Neural cell (in vitro differentiated cells): Measurements from ENCODE around the gene ATP7B.

ENCODE experiments used
- EZH2 ChIP-seq: fragments of 200-600, 300-800 bp; shearing (Covaris generic), sonication (generic); IDR thresholded peaks from 2 replicates; pipeline ENCODE4 v1.6.1; 2014; ENCODE audit warnings: antibody characterized with exemption, low read length, borderline replicate concordance, mild to moderate bottlenecking; ENCODE audit not compliant: insufficient read depth, poor library complexity, severe bottlenecking
- POLR2AphosphoS5 ChIP-seq: IDR thresholded peaks from 2 replicates; pipeline ENCODE4 v1.6.1; 2012
- RAD21 ChIP-seq: fragments of 450-650 bp; conservative IDR thresholded peaks from 2 replicates; pipeline ENCODE4 v1.6.1; 2014; ENCODE audit warnings: antibody characterized with exemption, mild to moderate bottlenecking, moderate library complexity
- TAF1 ChIP-seq: IDR thresholded peaks from 2 replicates; pipeline ENCODE4 v1.6.1; 2012; ENCODE audit warnings: low read depth
- TF ChIP-seq, protein P1 (sequence below): fragments of 450-650 bp; IDR thresholded peaks from 2 replicates; pipeline ENCODE4 v1.5.1; 2014; ENCODE audit warnings: antibody characterized with exemption, mild to moderate bottlenecking, moderate library complexity; ENCODE audit not compliant: poor library complexity, severe bottlenecking

GRCh38 chr13:51919531-51919930 lies 91.7 kb downstream of the ATP7B start:
- TF ChIP-seq, protein P1, sequence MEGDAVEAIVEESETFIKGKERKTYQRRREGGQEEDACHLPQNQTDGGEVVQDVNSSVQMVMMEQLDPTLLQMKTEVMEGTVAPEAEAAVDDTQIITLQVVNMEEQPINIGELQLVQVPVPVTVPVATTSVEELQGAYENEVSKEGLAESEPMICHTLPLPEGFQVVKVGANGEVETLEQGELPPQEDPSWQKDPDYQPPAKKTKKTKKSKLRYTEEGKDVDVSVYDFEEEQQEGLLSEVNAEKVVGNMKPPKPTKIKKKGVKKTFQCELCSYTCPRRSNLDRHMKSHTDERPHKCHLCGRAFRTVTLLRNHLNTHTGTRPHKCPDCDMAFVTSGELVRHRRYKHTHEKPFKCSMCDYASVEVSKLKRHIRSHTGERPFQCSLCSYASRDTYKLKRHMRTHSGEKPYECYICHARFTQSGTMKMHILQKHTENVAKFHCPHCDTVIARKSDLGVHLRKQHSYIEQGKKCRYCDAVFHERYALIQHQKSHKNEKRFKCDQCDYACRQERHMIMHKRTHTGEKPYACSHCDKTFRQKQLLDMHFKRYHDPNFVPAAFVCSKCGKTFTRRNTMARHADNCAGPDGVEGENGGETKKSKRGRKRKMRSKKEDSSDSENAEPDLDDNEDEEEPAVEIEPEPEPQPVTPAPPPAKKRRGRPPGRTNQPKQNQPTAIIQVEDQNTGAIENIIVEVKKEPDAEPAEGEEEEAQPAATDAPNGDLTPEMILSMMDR = no peak
- no peak for TF ChIP-seq EZH2
- no peak for TF ChIP-seq POLR2AphosphoS5
- TF ChIP-seq TAF1 = no peak
- no peak for TF ChIP-seq RAD21
